ENCODE measurements around the gene TOX2. TPM values are rescaled to one million over a fixed set of nuclear protein-coding genes. Genes with fewer than 3 reads are reported as not detected.

TOX2 gene
- total RNA-seq, 1 donor from 2014 or later, result 4.8 TPM

DNA sequence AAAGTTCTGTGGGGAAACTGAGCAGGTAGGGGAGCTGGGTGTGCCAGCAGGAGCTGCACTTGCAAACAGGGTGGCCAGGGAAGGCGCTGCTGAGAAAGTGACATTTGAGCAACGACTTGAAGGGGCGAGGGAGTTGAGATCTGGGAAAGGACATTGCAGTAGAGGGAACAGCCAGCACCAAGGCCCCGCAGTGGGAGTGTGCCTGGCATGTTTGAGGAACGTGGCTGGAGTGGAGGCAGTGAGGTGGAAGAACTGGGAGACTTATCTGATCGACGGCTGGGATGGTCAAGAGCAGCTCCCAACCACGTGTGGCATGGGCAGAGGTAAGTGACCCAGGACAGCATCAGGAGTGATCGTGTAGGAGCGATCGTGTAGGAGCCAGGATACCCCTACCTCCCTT is 77.3 kb downstream of the TOX2 start:
- no peak overlapping the region for H3K4me3 Mint-ChIP-seq
- ChIA-PET POLR2A (no interaction called here), CTCF (no interaction called here)
- no peak for ATAC-seq (ENCODE audit: low read depth)
- TF ChIP-seq, protein P1, sequence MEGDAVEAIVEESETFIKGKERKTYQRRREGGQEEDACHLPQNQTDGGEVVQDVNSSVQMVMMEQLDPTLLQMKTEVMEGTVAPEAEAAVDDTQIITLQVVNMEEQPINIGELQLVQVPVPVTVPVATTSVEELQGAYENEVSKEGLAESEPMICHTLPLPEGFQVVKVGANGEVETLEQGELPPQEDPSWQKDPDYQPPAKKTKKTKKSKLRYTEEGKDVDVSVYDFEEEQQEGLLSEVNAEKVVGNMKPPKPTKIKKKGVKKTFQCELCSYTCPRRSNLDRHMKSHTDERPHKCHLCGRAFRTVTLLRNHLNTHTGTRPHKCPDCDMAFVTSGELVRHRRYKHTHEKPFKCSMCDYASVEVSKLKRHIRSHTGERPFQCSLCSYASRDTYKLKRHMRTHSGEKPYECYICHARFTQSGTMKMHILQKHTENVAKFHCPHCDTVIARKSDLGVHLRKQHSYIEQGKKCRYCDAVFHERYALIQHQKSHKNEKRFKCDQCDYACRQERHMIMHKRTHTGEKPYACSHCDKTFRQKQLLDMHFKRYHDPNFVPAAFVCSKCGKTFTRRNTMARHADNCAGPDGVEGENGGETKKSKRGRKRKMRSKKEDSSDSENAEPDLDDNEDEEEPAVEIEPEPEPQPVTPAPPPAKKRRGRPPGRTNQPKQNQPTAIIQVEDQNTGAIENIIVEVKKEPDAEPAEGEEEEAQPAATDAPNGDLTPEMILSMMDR (IDR thresholded peaks at IDR 0.05), result no peak
- H3K9me3 Mint-ChIP-seq, result peaks cover 2% of the 10 kb centered on the region
- intact Hi-C loops (cut with micrococcal nuclease), result no loop called here
- peaks cover 1% of the 10 kb centered on the region for H3K27me3 Mint-ChIP-seq
- H3K36me3 Mint-ChIP-seq (ENCODE audit: low read depth), result no peaks in the 10 kb centered on the region
- no peak for DNase-seq
- no peak overlapping the region for H3K27ac Mint-ChIP-seq
- H3K4me1 Mint-ChIP-seq, result no peaks in the 10 kb centered on the region

DNA sequence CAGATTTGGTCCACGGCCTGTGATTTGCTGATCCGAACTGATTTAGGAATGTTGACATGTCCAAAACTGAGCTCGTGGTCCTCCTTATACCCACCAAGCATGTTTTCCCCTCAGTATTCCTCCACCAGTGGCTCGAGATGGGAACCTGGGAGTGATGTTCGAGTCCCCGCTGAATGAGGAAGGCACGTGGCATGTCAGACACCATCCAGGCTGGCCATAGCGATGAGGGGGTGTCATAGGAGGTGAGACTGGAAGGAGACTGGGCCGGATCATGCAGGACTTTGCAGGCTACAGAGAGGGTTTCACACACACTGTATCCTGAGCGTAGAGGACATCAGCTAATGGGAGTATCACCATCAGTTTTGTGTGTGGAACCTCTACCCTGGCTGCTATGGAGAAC is 78.2 kb downstream of the TOX2 start:
- H3K36me3 Mint-ChIP-seq (ENCODE audit: low read depth), result no peaks in the 10 kb centered on the region
- peaks cover 1% of the 10 kb centered on the region for H3K27me3 Mint-ChIP-seq
- TF ChIP-seq, protein P1 (IDR thresholded peaks at IDR 0.05), result no peak
- ChIA-PET CTCF (no interaction called here), POLR2A (no interaction called here)
- ATAC-seq (ENCODE audit: low read depth), result no peak
- no peak for DNase-seq
- no peaks in the 10 kb centered on the region for H3K4me1 Mint-ChIP-seq
- H3K27ac Mint-ChIP-seq, result no peak overlapping the region
- intact Hi-C loops (cut with micrococcal nuclease), result no loop called here
- H3K4me3 Mint-ChIP-seq, result no peak overlapping the region
- peaks cover 2% of the 10 kb centered on the region for H3K9me3 Mint-ChIP-seq

DNA sequence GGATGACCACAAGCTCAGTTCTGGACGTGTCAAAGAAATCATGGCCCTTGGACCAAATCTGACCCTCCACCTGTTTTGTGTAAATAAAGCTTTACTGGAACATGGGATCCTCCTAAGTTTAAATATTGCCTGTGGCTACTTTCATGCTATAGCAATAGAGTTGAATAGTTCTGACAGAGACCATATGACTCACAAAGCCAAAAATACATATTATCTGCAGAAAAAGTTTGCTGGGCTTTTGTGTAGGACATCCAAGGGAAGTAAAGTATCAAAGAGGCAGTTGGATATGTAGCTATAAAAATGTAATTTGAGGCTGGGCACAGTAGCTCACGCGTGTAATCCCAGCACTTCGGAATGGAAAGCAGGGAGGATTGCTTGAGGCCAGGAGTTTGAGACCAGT is 78.9 kb downstream of the TOX2 start:
- no peaks in the 10 kb centered on the region for H3K4me1 Mint-ChIP-seq
- H3K36me3 Mint-ChIP-seq (ENCODE audit: low read depth), result no peaks in the 10 kb centered on the region
- no peak overlapping the region for H3K27ac Mint-ChIP-seq
- CTCF ChIA-PET, result no interaction called here
- DNase-seq (no peak), ATAC-seq (ENCODE audit: low read depth) (no peak)
- H3K27me3 Mint-ChIP-seq, result peaks cover 1% of the 10 kb centered on the region
- TF ChIP-seq, protein P1 (IDR thresholded peaks at IDR 0.05), result no peak
- POLR2A ChIA-PET, result no interaction called here
- intact Hi-C loops (cut with micrococcal nuclease), result no loop called here
- H3K9me3 Mint-ChIP-seq, result peaks cover 2% of the 10 kb centered on the region
- H3K4me3 Mint-ChIP-seq, result no peak overlapping the region

GRCh38 chr20:43994486-43995100 is 79.9 kb downstream of the TOX2 start:
- Mint-ChIP-seq H3K27me3 (peaks cover 1% of the 10 kb centered on the region), H3K4me3 (no peak overlapping the region), H3K36me3 (ENCODE audit: low read depth) (no peaks in the 10 kb centered on the region), H3K4me1 (no peaks in the 10 kb centered on the region), H3K9me3 (peaks cover 2% of the 10 kb centered on the region), H3K27ac (no peak overlapping the region)
- ChIA-PET POLR2A (no interaction called here), CTCF (no interaction called here)
- intact Hi-C loops (cut with micrococcal nuclease), result no loop called here
- no peak for DNase-seq
- TF ChIP-seq, protein P1 (IDR thresholded peaks at IDR 0.05), result no peak
- ATAC-seq (ENCODE audit: low read depth), result no peak

DNA sequence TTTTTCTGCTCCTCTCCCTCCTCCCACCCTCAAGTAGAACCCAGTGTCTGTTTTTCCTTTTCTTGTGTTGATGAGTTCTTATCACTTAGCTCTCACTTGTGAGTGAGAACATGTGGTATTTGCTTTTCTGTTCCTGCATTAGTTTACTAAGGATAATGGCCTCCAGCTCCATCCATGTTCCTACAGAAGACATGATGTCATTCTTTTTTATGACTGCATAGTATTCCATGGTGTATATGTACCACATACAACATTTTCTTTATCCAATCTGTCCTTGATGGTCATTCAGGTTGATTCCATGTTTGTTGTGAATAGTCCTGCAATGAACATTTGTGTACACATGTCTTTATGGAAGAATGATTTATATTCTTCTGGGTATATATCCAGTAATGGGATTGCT is 81.0 kb downstream of the TOX2 start:
- no peak overlapping the region for H3K27ac Mint-ChIP-seq
- peaks cover 10% of the 10 kb centered on the region for H3K27me3 Mint-ChIP-seq
- ATAC-seq (ENCODE audit: low read depth), result no peak
- POLR2A ChIA-PET, result no interaction called here
- intact Hi-C loops (cut with micrococcal nuclease), result no loop called here
- CTCF ChIA-PET, result interaction anchor here (1.3 kb wide), 1 partner anchor 12 kb away, joined by 5 read pairs; no protein-coding TSS in a partner anchor
- TF ChIP-seq, protein P1 (IDR thresholded peaks at IDR 0.05), result no peak
- no peaks in the 10 kb centered on the region for H3K9me3 Mint-ChIP-seq
- H3K4me1 Mint-ChIP-seq, result no peaks in the 10 kb centered on the region
- no peaks in the 10 kb centered on the region for H3K36me3 Mint-ChIP-seq (ENCODE audit: low read depth)
- H3K4me3 Mint-ChIP-seq, result no peak overlapping the region
- no peak for DNase-seq
